AG09319 (cell line): ENCODE results near the gene NCKAP5.

Experiments used
- DNase-seq: peaks from one replicate; pipeline ENCODE4 v3.0.0-alpha.2; 2010; ENCODE audit warnings: low read depth; ENCODE audit errors: extremely low read depth
- TF ChIP-seq, protein P1 (sequence below): IDR thresholded peaks from 2 replicates; pipeline ENCODE4 v1.5.1; 2011; ENCODE audit warnings: low read depth, mild to moderate bottlenecking, inconsistent platforms, low read length, moderate library complexity

Gene NCKAP5

GRCh38 chr2:132664096-132664495 is 904.2 kb downstream of the NCKAP5 start:
- DNase-seq = no peak
- TF ChIP-seq, protein P1, sequence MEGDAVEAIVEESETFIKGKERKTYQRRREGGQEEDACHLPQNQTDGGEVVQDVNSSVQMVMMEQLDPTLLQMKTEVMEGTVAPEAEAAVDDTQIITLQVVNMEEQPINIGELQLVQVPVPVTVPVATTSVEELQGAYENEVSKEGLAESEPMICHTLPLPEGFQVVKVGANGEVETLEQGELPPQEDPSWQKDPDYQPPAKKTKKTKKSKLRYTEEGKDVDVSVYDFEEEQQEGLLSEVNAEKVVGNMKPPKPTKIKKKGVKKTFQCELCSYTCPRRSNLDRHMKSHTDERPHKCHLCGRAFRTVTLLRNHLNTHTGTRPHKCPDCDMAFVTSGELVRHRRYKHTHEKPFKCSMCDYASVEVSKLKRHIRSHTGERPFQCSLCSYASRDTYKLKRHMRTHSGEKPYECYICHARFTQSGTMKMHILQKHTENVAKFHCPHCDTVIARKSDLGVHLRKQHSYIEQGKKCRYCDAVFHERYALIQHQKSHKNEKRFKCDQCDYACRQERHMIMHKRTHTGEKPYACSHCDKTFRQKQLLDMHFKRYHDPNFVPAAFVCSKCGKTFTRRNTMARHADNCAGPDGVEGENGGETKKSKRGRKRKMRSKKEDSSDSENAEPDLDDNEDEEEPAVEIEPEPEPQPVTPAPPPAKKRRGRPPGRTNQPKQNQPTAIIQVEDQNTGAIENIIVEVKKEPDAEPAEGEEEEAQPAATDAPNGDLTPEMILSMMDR = no peak

DNA sequence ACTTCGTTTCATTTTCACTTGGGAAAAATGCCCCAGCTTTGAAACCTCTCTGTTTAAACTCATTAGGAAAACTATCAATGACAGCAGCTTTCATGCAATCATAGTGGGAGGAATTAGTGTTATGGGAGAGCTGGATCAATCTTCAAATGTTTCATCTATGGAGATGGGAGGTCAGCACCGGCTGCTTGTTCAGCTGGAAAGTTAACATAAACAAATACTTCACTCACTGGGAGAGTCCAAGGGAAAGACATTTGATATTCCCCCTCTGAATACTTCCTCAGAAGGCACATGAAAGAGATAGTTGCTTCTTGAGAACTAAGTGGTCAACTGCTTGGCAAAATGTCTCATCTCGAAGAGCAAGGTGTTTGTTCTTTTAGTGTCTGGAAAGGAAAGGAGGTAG is 905.5 kb downstream of the NCKAP5 start:
- peak; percentile 52 for DNase-seq
- TF ChIP-seq, protein P1 = no peak

GRCh38 chr2:132659331-132659730 is 908.9 kb downstream of the NCKAP5 start:
- TF ChIP-seq, protein P1 = no peak
- DNase-seq = no peak

- TF ChIP-seq, protein P1 = no peak
- DNase-seq = no peak
Observed at GRCh38 chr2:132656266-132656975, 911.8 kb downstream of the NCKAP5 start.

GRCh38 chr2:132654968-132655367 is 913.3 kb downstream of the NCKAP5 start:
- TF ChIP-seq, protein P1 = no peak
- DNase-seq = no peak

DNA sequence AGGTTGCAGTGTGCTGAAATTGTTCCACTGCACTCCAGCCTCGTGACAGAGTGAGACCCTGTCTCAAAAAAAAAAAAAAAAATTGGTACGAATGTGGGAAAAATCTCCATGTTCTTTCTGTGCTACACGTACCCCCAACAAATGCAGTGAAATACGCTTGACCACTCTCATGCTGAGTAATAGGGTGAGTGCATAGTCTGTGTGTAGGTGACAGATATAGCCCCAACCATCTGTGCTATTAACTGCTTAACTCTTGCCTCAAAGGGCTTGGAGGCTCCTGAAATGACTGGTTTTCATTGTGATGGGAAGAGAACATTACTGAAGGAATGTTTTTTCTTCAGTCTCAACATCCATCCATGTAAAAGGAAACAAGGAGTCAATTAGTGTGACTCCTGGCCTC is 913.9 kb downstream of the NCKAP5 start:
- TF ChIP-seq, protein P1 = no peak
- DNase-seq = no peak

GRCh38 chr2:132652474-132652873 is 915.8 kb downstream of the NCKAP5 start:
- no peak for DNase-seq
- TF ChIP-seq, protein P1 = no peak
